Mesenteric fat pad (tissue), 1 donor: ENCODE measurements around the gene AMMECR1. TPM values are rescaled to one million over a fixed set of nuclear protein-coding genes. Genes with fewer than 3 reads are reported as not detected.

ENCODE experiments used
- DNase-seq: peaks from one replicate; pipeline ENCODE4 v3.0.0-alpha.2; 2020; ENCODE audit warnings: low spot score
- total RNA-seq: library from RNA; stranded (reverse); fragmentation: NEBNext Ultra II Directional; extraction: Animal tissue kit (Norgen Biotek cat#: 25700); gene quantifications from one replicate; pipeline ENCODE4 v1.2.1, GENCODE V29; 2021
- donor health status: DM: yes; HTN: yes; CAD: no.

The AMMECR1 gene
- total RNA-seq, 1 donor from 2014 or later = 4.5 TPM

DNA sequence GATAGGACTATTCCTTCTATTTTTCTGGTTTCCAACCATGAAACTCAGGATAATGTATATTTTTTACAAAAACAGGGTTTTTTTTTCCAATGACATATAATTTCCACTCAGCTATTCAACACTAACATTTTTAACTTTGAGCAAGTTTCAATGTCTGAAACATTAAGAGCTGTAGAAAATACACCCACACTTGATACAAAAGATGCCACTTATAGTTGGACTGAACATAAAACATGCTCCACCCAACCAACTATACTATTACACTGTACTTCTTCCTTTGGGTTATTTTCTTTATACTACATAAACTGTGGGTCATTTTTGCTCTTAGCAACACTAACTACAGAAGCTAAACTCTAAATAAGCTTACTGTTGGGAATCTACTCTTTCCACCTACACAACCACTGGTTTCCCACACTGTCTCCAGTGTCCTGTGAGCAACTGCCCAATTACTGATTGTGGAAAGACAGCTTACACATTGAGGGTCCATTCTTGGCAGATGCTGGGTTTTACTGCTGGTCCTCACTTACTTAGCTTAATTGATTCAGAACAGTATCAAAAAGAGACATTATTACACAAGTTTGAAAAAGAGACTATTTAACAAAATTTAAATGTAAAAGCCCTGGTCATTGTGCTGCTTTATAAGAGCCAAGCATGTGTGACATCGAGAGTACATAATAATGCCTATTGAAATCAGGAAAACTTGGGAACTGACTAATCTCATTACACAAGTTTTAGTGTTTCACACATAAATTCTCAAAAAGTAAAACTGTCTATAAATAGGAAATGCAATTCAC is 6.3 kb downstream of the AMMECR1 start:
- DNase-seq = no peak

DNA sequence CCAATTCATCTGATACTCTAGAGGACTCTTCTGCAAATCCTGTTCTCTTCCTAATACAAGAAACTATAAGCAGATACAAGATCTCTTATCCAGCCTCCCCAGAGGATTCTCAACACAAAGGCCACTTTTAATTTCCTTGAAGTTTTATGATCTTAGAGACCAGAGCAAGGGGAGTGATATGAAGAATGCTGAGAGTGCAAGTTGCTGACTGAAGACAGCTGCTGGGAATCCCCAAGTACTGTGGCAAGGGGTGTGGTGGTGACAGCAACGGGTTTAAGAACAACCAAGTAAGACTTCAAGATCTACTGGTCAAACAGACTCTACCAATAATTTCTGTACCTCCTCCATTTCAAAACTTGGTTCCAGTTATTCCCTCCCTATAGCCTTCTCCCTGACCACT is 7.0 kb downstream of the AMMECR1 start:
- no peak for DNase-seq

DNA sequence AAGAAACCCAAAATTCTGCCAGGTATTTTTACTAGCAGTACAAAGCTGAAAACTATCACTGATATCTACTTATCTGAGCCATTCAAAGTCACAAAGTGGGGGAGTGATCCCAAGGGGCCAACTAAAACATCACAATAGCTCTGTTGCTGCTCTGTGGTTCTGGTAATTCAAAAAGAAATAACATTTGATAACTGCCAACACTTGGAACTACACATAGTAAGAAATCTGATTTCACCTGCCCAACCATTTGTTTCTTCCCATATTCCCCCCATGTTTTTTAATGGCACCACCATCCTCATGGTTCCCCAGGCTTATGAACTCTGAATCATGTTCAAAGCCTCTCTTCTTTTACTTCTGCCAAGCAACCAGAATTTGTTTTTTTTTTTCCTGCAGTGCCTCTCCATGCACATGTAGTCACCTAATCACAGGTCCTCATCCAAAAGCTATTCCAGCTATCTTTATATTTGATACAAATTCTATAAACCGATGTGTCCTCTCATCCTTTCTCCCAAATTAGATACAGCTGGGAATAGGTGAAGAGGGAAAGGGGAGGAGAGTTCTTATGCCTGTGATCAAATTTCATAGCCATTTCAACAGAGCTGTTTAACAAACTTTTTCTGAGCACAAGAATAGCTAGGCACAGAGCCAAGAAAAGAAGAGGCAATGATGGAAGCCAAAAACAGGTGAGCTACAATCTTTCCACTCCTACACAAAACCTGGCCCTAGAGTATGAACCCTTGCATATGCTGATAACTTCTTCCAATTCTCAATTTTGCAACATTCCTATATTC is 7.7 kb downstream of the AMMECR1 start:
- DNase-seq = no peak

DNA sequence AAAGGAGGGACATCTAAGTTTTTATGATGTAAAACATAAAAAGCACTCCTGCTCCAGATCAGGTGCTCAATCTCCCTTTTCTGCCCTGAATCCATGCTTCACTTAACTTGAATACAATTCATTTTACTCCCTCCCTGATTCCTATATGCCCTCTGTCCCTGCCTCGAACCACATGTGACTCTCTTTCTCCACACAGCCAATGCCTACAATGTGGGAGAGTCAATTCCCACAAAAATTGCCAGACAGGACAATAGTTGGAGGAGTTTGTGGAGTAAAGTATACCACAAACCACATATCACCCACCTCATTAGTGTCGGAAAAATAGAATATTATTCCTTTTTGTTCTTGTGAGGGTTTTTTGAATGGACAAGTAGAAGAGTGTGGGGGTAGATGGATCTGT is 9.7 kb downstream of the AMMECR1 start:
- DNase-seq = no peak

DNA sequence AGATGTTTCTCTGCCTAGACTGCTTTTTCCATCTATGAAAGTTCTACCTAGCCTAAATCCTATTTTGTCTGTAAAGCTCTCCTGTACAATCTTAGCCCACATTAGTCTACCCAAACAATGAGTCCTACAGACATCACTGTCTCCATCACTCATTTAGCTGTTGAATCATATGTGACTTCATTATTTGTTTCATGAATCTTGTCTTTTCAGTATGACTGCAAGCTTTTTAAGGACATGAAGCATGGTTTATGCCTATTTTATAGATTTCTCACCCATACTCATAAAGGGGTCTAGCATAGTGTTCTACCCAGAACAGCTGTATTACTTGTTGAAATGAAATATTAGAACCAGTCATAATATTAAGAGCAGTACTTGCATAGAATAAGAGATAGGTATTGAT is 13.0 kb downstream of the AMMECR1 start:
- no peak for DNase-seq

DNA sequence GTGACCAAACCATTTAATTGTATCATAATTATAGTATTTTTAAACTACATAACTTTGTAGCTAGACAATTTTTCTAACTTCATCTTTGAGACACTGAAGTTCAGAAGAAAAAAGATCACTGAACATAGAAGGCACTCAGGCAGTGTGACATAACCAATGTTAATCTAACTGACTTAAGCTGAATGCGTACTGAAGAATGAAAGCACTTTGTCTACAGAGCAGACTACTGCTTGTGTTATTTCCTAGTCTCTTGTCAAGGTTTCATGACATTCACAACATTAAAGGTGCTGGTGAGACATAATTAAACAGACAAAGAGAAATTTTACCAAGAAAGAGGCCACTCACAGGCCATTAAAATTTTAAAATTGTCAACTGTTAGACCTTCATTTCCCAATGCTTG is 13.5 kb downstream of the AMMECR1 start:
- no peak for DNase-seq

DNA sequence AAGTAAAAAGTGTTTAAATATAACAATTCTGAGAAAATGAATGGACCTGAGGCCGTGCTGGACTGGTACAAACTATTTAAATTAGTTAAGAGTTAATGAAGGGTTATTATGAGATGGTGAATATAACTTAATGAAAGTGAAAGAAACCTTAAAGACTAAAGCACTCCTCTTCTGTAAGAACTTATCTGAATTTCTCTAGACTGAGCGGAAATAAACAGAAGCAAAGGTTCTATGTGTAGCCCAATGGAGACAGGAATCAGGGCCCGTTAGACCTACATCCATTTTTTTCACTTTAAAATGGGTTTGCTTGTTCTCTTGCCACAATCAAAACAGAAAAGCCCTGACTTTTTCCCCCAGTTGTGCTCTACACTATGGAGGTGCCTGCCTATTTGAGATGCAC is 14.9 kb downstream of the AMMECR1 start:
- no peak for DNase-seq

DNA sequence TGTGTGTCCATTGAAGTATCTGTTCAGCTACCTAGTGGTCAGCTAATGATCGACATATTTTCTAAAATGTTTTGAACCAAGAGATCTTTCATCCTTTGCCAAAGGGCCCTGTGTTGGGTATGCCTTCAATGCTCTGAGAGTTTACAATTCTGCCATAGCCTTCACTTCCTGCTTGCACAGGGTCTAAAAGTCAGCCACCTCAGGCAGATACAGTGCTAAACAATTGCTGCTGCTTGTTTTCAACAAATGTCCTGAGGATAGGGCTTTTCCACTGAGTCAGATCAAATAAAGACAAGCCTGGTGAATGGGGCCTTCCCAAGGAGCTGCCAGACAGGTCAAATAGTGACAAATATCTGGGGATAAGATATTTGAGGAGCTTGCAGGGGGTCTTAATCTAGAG is 16.7 kb downstream of the AMMECR1 start:
- no peak for DNase-seq

DNA sequence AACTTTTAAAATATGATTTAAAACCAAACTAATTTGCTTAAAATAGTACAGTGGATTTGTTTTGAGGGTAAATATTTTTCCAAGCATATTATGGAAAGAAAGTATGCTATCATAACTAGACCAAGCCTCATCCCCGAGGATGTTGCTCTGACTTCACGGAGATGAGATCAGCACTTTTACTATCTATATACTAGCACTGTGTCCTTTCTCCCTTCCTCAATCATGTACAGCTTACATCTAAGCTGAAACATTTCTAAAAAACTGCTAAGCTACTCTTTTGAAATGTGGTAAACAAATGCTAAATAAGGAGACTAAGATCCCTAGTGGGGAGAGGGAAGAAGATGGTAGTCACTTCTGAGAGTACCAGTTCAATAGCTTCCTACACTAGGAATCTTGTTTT is 23.8 kb downstream of the AMMECR1 start:
- DNase-seq = no peak

DNA sequence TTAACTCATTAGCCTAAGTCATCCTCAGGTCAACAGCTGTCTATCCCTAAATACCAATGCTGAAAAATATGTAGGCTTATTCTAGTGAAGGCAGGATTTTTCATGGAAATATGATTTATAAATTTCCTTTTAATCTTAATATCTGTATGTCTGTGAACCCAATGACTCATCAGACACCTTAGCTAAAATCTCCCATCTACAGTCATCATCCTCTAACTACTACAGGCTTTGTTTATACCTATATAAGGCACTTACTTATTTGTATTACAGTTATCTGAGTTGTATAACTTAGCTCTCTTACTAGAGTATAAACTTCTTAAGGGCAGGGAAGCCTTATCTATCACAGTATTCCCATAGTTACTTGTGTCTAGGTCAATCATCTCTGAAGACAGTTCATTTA is 24.2 kb downstream of the AMMECR1 start:
- DNase-seq = no peak

DNA sequence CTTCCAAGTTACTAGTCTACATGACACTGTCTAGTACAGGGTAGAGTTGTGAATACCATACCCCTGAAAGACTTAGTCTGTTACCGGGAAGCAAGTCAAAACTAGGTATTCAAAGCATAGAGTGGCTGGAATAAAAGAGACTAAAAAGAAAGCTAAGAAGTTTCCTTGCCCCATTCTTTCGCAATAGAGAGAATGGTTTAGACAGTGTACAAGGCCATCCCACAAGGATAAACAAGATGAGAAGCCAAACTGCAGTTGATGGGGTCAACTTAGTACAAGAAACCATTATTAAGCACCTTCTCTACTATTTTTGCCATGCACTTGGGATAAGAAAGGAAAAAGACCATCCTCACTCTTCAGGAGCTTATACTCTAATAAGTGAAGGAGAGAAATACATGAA is 30.3 kb downstream of the AMMECR1 start:
- DNase-seq = no peak

DNA sequence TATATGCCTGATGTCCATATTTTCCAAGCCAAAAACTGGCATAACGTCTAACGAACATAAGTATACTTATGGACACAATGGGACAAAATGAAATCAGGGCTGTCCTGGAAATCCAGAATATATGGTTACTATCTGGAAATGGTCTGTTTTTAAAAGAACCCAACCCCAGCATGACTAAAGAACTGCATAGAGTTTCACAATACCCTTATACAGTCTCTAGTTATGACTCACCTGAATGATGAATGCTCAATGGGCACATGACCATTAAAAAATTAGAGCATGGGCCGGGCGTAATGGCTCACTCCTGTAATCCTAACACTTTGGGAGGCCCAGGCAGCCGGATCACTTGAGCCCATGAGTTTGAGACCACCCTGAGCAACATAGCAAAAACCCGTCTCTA is 31.8 kb downstream of the AMMECR1 start:
- DNase-seq = no peak

DNA sequence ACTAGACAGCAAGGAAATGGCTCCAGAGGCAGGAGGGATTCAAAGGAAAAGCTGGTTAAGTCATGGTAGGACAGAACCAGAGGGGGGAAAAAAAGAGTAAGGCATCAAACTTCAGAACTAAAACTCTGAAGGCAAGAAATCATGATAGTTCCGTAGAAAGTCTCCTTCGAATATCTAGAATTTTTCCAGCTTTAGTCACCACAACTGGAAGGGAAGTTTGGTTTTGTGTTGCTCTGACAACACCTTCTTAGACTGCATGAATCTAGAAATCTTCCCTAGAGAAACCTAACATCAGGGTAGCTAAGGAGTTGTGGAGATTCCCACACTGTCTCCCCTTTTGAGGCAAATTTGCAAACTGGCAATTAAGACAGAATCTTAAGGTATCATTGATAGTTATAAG is 33.7 kb downstream of the AMMECR1 start:
- no peak for DNase-seq

DNA sequence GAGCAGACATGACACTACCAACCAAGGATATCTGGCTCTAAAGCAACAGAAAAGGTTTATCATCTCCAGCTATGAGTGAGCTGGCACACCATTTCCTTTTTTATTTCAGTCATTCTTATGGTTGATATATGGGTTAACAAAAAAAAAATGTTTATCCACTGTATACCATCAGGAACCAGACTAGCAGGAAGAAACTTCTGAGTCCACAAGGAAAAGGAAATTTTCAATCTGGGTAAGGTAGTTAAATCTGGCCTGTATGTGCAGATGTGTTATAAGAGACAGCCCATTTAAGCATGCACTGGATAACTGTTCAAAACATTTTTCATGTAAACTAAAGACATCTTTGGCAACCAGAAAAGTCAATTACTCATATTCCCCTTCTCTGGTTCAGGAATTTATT is 35.0 kb downstream of the AMMECR1 start:
- no peak for DNase-seq

DNA sequence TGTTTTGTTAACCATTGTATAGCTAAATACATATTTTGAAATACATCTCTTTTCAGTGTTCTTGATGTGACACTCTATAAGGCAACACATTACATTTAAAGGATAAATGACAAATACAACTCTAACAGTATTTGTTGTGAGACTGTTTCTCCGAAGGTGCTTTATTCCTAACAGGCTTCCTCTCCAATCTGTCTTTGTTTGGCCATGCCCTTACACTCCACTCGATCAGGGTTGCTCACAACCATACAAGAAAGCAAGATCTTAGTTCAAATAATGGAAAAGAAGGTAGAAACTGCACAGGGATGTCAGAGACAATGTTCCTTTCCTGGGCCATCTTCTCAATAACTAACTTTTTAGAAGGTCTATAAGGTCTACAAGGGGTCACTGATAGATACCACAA is 36.5 kb downstream of the AMMECR1 start:
- DNase-seq = no peak

DNA sequence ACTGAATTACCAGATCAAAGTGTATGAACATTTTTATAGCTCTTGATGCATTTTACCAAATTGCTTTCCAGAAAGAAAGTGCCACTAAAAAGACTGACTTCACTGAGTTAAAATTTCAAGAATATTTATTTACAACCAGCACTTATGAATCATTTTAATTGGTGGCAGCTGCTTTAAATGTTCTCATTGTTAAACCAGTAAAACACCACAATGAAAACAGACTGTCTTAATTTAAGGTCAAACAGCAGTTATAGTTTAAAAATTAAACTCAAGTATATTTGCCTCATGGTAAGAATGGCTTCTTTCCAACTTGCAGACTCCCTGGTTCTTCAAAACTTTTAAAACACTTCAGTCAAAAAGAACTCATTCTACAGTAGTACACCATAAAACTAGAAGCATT is 36.9 kb downstream of the AMMECR1 start:
- no peak for DNase-seq

DNA sequence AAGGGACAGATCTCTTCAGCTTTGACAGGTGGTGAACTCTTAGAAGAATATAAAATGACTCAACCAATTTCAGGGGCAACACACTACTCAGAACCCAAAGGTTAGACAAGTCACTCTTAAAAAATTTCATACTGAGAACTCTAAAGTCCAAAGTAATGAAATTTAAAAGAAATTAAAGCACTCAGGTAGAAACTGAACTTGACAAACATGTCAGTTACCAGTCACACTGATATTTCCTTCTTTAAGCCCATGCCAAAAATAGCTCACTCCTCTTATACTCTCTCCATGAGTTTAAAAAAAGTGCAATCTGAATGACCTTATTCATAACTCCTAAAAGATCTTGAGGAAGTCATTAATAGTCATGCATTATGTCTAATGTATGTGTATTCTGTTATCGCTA is 40.3 kb downstream of the AMMECR1 start:
- no peak for DNase-seq

DNA sequence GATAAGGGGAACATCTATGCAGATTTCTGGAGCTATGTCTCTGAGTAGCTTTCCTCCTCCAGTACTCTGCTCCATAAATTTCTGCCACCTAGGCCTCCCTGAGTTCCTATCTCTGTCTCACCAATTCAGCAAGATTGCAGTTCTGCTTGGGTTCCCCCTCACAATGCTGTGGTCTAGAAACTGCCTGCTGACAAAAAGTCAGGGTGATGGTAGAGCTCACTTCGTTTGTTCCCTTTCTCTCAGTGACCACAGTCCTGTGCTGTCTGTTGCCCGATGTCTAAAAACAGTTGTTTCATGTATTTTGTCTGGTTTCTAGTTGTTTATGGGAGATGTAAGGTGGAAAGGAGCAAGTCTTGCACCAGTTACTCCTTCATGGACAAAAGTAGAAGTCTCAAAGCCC is 41.1 kb downstream of the AMMECR1 start:
- DNase-seq = no peak

DNA sequence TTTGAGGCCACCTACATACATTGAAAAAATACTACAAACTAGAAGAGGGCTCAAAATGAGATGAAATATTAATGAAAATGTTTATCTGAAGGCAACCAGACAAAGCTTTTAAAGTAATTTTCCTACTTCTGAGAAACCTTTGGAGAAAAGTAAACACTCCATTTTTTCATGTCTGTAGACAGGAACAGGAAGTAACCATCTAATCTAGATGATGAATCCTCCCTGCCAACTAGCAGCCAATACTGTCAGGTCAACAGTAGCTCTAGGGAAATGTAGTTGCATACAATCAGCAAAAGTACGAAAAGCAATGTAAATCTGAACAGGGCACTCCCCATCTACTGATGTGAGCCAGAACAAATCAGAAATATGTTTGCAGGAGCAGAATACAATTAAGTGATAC is 49.0 kb downstream of the AMMECR1 start:
- no peak for DNase-seq

DNA sequence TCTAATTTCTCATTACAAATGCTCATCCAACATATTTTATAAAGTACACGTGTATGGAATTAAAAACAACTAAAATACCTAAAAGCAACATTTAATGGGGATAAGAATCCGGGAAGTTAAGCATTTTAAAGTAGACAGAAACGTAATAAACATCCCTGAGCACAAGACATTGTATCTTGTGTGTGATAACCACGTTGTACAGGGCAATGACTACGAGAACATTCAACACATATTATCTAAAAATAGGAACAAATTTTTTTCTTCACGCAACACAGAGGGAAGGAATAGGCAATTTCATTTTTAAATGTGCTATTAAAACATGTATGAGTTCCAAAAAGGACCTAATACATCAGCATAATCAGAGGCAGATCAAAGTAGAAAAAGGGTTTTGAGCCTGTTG is 49.5 kb downstream of the AMMECR1 start:
- no peak for DNase-seq

DNA sequence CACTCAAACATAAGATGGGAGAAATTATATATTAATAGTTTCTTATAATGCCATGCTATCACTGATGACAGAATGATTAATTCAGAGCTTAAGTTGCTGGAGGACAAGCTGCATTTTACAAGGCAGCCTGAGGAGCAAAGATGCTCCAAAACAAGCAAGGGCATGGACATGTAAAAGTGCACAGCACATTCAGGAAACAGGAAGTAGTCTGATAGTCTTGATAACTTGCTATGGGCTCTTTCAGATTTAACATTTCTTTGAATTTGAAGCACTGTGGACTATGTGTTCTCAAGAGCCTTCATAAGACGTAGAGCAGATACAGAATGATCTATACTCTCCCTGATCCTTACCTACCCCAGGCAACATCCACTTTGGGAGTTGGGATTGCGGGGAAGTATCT is 50.0 kb downstream of the AMMECR1 start:
- no peak for DNase-seq

DNA sequence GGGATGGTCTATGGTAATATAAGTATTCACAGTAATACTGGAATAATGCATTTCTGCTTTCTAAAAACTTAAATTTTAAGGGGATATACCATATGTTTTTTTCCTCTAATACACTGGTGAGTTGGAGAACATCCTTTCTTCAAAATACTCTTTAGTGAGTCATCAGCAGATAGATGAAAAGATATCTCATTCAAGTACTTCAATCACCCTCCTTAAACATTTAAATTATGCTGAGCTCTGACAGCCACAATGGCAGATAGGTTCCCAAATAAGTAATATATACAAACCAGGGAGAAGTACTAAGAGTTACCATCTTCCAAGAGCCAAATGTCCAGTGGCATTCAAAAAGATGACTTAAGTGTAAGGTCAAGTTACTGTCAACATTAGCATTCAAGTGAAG is 52.2 kb downstream of the AMMECR1 start:
- DNase-seq = no peak

DNA sequence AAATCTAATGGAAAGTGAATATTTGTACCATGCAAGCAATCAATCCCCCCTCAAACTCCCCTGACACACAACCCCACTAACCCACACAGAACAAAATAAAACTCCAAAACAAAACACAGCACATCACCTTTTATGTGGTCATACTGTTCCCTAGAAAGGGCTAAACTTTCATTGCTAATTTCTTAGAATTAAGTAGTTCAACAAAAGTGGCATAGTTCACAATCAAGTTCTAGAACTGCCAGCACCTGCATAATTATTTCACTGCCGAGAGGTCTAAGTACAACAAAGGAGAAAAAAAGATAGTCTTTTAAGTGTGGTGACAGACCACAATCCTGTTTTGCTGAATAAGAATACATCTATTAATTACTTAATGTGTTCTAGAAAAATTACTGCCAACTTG is 58.8 kb downstream of the AMMECR1 start:
- DNase-seq = no peak
